CD4-positive, alpha-beta T cell treated with Interleukin-12 subunit alpha and Interleukin-12 subunit beta, for 1 hour (primary cell): ENCODE results near the gene ADAMTS5.

Experiments
- DNase-seq: peaks from one replicate; pipeline ENCODE4 v3.0.0-alpha.2; 2020

Gene ADAMTS5

DNA sequence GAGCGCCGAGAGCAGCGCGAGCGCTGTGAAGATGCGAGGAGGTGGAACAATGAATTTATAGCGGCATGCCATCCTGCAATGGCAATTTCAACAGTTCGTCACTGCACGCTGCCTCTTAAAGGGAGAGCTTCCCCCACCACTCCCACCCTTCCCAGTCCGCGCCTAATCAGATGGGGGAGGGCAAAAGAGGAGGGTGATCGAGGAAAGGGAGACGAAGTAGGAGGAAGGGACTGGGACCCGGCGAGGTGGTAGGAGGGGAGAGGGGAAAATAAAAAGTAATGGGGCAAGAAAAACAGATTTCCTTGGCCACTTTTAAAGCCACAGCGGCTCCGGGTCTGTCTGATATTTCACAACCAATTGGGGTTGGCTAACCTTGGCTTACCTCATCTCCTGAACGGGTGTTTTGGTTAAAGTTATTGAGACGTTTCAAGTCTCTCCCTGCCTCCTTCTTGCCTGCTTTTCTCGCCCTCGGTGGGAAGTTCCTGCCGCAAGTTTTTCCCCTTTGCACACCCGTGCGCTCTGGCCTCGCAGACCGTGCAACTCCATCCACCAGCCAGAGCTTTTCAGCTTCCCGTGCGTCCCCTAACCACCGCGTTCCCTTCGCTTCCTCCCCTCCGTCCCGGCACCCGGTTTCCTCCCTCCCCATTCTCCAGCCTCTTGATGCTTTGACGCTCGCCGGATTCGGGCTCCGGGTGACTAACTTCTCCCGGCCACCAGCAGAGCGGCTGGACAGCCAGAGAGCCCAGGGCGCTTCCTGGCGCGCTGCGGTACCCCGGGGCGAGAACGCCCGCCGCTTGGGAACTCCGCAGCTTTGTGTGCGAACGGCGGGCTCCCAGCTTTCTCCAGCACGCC, at the start of gene ADAMTS5:
Gene ADAMTS5 (minus strand): TSS at position 27 of the 852 bp plus-strand sequence. CDS start 697 bp downstream, outside the sequence.
- no peak for DNase-seq

- no peak for DNase-seq
Observed at GRCh38 chr21:27001526-27001925, 34.6 kb upstream of the ADAMTS5 start.

DNA sequence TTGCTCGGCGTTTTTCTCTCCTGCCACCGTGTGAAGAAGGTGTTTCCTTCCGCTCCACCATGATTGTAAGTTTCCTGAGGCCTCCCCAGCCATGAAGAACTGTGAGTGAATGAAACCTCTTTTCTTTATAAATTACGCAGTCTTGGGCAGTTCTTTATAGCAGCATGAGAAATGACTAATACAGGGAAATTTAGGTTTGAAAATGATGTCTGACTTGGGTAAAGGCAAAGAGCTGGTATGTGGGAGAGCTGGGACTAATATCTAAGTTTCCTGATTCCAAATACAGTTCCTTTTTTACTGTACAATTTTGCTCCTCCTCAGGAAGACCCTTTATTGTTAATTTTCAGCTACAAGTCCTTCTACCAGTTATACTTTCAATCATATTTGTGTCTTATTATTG, 16.7 kb upstream of the ADAMTS5 start:
- no peak for DNase-seq

GRCh38 chr21:26982767-26983166, 15.9 kb upstream of the ADAMTS5 start:
- no peak for DNase-seq

- DNase-seq, result no peak
Observed at GRCh38 chr21:26977746-26978145, 10.9 kb upstream of the ADAMTS5 start.

DNA sequence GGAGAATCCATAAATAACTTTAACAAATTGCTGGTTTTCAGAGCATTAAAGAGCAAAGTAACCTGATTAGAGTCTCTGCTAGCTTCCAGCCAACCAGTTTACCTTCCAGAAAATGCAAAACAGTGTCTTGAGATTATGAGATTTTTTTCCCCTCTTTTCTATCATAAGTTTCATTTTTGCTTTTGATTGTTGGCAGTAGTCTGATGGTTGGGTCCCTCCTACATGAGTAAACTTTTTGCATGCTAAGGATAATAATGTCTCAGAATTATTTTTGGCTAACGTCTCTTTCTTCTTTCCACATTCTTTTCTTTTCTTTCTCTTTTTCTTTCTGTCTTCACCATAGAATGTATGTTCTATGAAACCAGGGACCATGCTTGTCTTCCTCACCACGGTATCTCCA, 6.3 kb upstream of the ADAMTS5 start:
- no peak for DNase-seq

GRCh38 chr21:26972192-26972591, 5.3 kb upstream of the ADAMTS5 start:
- no peak for DNase-seq

DNA sequence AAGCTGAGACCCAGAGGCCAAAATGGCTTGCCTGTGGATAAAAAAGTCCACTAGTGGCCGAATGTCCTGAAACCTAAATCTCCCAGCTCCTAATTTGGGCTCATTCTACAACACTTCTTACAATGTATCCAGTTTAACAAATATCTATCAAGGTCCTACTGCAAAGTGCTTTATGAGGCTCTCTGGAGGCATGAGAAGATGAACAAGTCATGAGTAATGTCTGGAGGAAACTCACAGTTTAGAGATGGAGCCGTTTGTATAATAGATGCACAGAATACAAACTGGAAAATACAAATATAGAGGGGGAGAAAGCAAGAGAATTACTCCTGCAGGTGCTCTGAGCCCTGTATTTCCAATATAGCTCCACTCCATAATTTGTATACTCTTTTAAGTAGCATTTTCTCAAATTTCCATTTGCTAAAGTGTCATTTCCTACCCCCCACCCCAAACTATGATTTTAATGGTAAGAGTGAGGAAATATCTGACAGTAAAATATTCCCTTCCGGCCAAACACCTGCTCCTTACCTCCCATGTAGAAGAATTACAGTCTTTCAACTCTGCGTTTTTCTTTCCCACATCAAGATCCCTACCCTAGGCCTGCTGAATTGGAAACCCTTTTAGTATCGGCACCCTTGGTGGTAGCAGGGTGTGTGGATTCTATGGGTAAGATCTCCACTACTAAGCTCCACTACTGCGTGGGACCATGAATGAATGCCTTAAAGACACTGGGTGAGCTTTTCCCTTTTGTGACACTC, 3.3 kb upstream of the ADAMTS5 start:
- no peak for DNase-seq

DNA sequence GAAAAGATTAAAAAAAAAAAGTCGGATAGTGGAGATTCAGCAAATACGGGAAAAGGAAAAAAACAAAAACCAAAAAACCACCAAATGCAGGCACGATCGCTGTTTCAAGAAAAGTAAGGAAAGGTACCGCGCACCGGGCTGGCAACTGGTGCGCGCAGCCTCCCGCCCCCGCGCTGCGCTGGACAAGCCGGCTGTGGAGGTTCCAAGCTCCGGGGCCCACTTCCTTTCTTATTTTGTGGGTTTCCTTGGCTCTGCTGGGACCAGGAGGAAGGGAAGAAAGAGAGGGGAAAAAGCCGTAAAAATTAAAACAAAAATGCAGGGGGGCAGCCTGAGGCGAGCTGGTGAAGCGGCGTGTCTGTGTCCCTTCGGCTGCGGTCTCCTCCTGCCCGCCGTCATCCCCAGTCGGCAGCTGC, 233 bp downstream of the ADAMTS5 start:
- no peak for DNase-seq

GRCh38 chr21:26965907-26966581, 844 bp downstream of the ADAMTS5 start:
- no peak for DNase-seq

DNA sequence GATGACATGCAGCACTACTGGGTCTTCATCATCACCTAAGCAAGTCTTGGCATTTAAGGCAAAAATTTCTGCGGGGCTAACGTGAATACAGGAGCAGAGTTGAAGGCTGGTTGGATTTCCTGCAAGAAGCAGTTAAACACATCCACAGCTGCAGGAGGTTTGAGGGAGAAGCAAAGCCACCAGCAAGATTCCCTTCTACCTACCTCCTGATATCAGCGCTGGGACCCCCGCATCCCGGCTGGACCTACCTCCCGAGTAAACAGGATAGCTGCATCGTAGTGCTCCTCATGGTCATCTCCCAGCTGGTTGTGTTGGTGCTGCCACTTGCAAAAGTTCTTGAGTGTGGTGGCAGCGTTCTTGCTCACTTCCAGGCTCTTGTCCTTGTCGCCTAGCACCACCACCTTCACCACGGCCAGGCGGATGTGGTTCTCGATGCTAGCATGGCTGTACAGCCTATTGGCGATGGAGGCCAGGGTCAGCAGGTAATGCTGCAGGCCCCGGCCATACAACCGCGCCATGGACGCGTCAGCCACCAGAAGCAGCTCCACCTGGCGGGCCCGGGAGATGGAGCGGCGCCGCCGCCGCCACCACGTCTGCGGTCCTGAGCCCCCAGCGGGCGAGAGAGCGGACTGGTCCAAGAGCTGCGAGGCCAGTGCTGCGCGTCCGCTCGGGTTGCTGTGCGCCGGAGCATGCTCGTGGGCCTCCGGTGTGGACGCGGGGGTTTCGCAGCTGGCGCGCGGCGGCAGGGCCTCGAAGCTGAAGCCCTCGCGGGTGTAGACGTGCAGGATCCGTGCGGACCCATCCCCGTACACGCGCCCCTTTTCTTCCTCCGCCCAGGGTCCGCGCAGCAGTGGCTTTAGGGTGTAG, 1.6 kb downstream of the ADAMTS5 start:
- DNase-seq, result no peak

DNA sequence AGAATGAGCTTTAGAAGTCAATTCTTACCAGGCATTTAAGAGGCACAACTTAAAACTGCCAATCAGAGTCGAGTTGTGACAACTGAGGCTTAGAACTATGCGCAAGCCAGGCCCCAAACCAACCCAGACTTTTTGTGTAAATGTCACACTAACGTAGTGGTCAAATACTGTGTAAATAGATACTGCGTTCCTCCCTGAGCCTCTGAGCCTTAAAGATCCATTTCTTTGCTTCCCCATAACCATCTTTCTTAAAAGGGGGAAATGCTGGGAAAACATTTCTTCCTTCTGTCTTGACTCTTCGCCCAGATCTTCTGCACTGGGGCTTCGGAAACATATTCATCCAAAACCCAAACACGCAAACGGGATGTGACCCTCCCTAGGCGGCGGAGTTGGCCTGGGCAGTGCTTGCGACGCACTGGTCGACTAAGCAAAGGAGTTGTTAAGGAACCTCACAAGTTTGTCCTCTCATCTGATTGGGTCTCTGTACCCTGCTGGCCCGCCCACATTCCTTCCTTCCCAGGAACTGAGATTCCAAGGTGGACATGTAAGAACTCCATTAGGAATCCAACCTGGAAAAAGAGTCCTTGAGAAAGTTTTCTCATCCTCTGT, 2.6 kb downstream of the ADAMTS5 start:
- DNase-seq, result no peak

GRCh38 chr21:26962621-26963181, 4.2 kb downstream of the ADAMTS5 start:
- DNase-seq, result no peak

DNA sequence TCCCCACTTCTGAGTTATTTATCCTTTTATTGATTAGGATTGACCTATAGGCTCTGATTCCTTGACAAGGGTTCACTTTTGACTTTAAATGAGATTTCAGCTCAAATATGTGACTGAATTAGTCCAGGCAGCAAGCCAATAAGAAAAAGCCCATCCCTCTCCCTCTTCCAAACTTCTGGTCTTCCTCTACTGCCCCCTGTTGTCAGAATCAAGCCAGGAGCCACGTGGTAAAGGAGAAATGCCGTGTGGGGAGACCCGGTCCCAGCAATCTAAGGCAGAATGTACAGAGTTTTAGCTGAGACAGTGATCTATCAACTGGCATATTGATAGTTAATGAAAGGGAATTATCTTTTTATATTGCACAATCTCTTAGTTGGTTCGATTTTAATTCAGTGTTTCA, 5.2 kb downstream of the ADAMTS5 start:
- DNase-seq, result no peak

GRCh38 chr21:26958788-26959187, 8.1 kb downstream of the ADAMTS5 start:
- no peak for DNase-seq

GRCh38 chr21:26956813-26957212, 10.1 kb downstream of the ADAMTS5 start:
- no peak for DNase-seq

DNA sequence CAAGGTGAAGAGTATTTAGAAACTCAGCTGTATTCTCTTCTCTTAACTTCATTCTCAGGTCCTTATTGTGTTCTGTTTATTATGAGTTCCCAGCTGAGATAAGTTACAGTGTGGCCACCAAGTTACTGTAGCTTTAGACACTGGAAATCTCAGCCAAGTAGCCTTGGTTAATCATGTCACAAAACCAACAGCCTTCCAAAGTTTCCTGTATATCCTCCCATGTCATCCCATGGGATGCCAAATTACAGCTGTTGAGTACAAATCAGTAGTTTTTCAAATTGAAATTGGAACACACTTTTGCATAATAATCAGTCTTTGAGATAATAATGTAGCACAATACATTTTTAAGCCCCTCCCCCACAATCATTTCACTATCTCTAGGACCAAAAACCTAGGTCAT, 10.7 kb downstream of the ADAMTS5 start:
- no peak for DNase-seq

DNA sequence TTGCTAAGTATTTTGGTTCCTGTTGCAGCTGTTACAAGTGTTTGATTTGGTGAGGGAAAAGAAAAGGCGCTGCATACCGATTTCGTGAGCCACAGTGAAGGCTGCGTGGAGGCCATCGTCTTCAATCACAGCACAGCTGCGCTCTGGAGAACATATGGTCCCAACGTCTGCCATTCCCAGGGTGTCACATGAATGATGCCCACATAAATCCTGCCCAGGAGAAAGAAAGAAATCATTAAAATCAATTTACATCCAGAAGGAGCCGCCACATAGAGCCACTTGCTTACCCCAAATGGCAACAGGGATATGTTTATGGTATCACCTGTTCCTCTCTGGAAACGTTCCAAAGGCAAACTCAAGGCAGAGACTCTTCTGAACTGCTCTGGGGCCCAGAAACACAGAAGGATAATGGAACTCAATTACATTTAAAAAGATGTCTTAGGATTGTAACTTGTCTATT, 12.2 kb downstream of the ADAMTS5 start:
- DNase-seq, result no peak

GRCh38 chr21:26952374-26953066, 14.4 kb downstream of the ADAMTS5 start:
- no peak for DNase-seq

DNA sequence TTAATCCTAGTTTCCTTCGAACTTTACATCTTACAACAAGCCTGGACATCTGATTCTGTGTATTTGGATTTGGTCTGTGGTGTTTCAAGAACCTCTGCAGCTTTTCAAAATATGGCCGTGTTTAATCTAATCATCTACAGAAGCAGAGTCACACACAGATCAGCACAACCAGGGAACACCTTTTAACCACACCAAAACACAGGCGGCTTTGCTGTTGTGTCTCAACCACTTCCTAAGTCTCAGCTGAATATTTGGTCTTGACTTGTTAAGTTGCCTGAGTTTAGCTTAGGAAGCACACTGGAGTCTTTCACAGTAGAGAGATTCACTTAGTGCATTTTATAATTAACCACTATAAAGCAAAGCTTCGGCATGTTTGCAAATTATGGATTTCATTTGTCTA, 17.1 kb downstream of the ADAMTS5 start:
- DNase-seq, result no peak

- DNase-seq, result no peak
Observed at GRCh38 chr21:26948194-26948593, 18.7 kb downstream of the ADAMTS5 start.
